ENCODE results near the gene PKHD1. TPM values are rescaled to one million over a fixed set of nuclear protein-coding genes. Genes with fewer than 3 reads are reported as not detected.

The PKHD1 gene
- polyA plus RNA-seq, 1 of the 3 experiments (the other 2 are of a cell fraction) = not detected

DNA sequence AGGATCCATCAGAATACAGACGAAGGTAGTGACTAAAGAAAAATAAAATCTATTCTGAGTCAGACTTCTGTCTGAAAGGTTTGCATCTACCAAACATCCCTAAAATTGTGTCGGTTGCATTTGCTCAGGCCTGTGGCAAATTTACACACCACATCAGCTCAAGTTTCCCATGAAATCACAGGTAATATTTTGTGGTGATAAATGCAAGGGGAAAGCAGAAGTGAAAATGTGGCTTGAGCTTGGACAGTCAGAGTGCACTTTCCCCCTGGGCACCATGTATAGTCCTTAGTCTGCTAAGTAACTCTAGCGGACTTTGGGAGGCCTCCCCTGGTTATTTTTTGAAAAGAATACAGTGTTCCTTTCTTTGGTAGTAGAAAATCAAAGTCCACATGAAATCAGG is 159.1 kb downstream of the PKHD1 start:
- H3K4me2 ChIP-seq = no peak overlapping the region
- H3K36me3 ChIP-seq (replicated peaks in 1 of 2; ENCODE audit: control insufficient read depth in 1 of 2, insufficient read depth in 2 of 2, low read length in 1 of 2) = no peaks in the 10 kb centered on the region
- no peaks in the 10 kb centered on the region for H3K79me2 ChIP-seq (ENCODE audit: insufficient read depth)
- H3K9ac ChIP-seq = no peak overlapping the region
- ChIA-PET CTCF (interaction anchor here (0.7 to 1.0 kb wide), 2 partner anchors 23 to 73 kb away, joined by 3 read pairs; no protein-coding TSS in a partner anchor), POLR2A (no interaction called here)
- no peaks in the 10 kb centered on the region for H4K20me1 ChIP-seq (ENCODE audit: insufficient read depth)
- TF ChIP-seq TCF12 (IDR thresholded peaks at IDR 0.05) (no peak), JUND (IDR thresholded peaks at IDR 0.05) (no peak), FOXJ3 (CRISPR knock-in tag; IDR thresholded peaks at IDR 0.05) (no peak)
- TF ChIP-seq, protein P1, sequence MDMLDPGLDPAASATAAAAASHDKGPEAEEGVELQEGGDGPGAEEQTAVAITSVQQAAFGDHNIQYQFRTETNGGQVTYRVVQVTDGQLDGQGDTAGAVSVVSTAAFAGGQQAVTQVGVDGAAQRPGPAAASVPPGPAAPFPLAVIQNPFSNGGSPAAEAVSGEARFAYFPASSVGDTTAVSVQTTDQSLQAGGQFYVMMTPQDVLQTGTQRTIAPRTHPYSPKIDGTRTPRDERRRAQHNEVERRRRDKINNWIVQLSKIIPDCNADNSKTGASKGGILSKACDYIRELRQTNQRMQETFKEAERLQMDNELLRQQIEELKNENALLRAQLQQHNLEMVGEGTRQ (IDR thresholded peaks at IDR 0.05; ENCODE audit: borderline replicate concordance, low read depth, low read length) = no peak
- TF ChIP-seq, protein P2, sequence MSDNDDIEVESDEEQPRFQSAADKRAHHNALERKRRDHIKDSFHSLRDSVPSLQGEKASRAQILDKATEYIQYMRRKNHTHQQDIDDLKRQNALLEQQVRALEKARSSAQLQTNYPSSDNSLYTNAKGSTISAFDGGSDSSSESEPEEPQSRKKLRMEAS (IDR thresholded peaks at IDR 0.05; ENCODE audit: low read depth) = no peak
- H2AFZ ChIP-seq (ENCODE audit: low read depth) = no peak overlapping the region
- H3K9me2 ChIP-seq = no peaks in the 10 kb centered on the region
- peaks cover 0 to 2% of the 10 kb centered on the region in 2 experiments; a peak in 1 of 4 replicates for H3K4me1 ChIP-seq (ENCODE audit: control insufficient read depth in 1 of 2, insufficient read depth in 2 of 2, low read depth in 1 of 2, low read length in 1 of 2)
- H3F3A ChIP-seq (replicated peaks; ENCODE audit: insufficient read depth) = no peaks in the 10 kb centered on the region
- H3K4me3 ChIP-seq (ENCODE audit: low read depth in 2 of 2, low read length in 1 of 2) = no peak overlapping the region
- DNase-seq = no peak
- WGBS (ENCODE audit: low lambda C conversion rate) = 31% methylated on average over 3 of the region's 3 CpGs
- H3K9me3 ChIP-seq = no peaks in the 10 kb centered on the region
- no peaks in the 10 kb centered on the region for H3K27me3 ChIP-seq (ENCODE audit: insufficient read depth)
- H3K27ac ChIP-seq (ENCODE audit: low read depth in 2 of 2, low read length in 1 of 2) = no peak overlapping the region

DNA sequence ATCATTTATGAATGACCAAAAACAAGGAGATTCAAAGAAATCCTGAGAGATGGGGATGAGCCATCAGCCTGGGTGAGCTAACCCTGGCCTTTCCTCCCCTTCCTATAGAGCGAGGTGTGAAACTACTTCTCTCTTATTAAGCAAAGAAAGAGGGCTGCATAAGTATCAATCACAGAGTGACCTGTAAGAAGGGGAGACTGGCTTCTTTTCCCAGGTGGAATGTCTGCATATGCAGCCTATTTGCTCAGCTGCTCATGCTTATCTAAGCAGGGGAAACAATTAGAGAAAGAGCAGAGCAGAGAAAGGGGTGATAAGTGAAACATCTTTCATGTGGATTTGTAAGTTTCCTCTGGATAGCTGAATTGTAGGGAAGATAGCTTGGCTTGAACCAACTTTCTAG is 160.0 kb downstream of the PKHD1 start:
- no peak overlapping the region for H2AFZ ChIP-seq (ENCODE audit: low read depth)
- no peaks in the 10 kb centered on the region for H4K20me1 ChIP-seq (ENCODE audit: insufficient read depth)
- no peak overlapping the region for H3K27ac ChIP-seq (ENCODE audit: low read depth in 2 of 2, low read length in 1 of 2)
- 8% methylated on average over 1 of the region's 1 CpG for WGBS (ENCODE audit: low lambda C conversion rate)
- no peaks in the 10 kb centered on the region for H3F3A ChIP-seq (replicated peaks; ENCODE audit: insufficient read depth)
- ChIA-PET POLR2A (interaction anchor here (0.6 kb wide), 1 partner anchor 10 kb away, joined by 3 read pairs; no protein-coding TSS in a partner anchor), CTCF (interaction anchor here (0.7 to 1.0 kb wide), 2 partner anchors 22 to 72 kb away, joined by 3 read pairs; no protein-coding TSS in a partner anchor)
- no peak for DNase-seq
- H3K9me2 ChIP-seq = no peaks in the 10 kb centered on the region
- peaks cover 0 to 2% of the 10 kb centered on the region in 2 experiments; a peak in 1 of 4 replicates for H3K4me1 ChIP-seq (ENCODE audit: control insufficient read depth in 1 of 2, insufficient read depth in 2 of 2, low read depth in 1 of 2, low read length in 1 of 2)
- no peak overlapping the region for H3K4me2 ChIP-seq
- H3K9ac ChIP-seq = no peak overlapping the region
- no peaks in the 10 kb centered on the region for H3K79me2 ChIP-seq (ENCODE audit: insufficient read depth)
- no peaks in the 10 kb centered on the region for H3K27me3 ChIP-seq (ENCODE audit: insufficient read depth)
- H3K36me3 ChIP-seq (replicated peaks in 1 of 2; ENCODE audit: control insufficient read depth in 1 of 2, insufficient read depth in 2 of 2, low read length in 1 of 2) = no peaks in the 10 kb centered on the region
- H3K9me3 ChIP-seq = no peaks in the 10 kb centered on the region
- H3K4me3 ChIP-seq (ENCODE audit: low read depth in 2 of 2, low read length in 1 of 2) = no peak overlapping the region
- TF ChIP-seq, protein P2 (IDR thresholded peaks at IDR 0.05; ENCODE audit: low read depth) = no peak
- TF ChIP-seq EZH2phosphoT487 (IDR thresholded peaks at IDR 0.05; ENCODE audit: borderline replicate concordance, low read depth) (no peak), MEF2A (IDR thresholded peaks at IDR 0.05; ENCODE audit: borderline replicate concordance, low read depth) (no peak), RAD21 (IDR thresholded peaks at IDR 0.05; ENCODE audit: low read length) (no peak), NRF1 (IDR thresholded peaks at IDR 0.05; ENCODE audit: low read depth, low read length) (no peak), FOXJ3 (CRISPR knock-in tag; IDR thresholded peaks at IDR 0.05) (no peak), GABPA (IDR thresholded peaks at IDR 0.05; ENCODE audit: low read depth) (no peak)

DNA sequence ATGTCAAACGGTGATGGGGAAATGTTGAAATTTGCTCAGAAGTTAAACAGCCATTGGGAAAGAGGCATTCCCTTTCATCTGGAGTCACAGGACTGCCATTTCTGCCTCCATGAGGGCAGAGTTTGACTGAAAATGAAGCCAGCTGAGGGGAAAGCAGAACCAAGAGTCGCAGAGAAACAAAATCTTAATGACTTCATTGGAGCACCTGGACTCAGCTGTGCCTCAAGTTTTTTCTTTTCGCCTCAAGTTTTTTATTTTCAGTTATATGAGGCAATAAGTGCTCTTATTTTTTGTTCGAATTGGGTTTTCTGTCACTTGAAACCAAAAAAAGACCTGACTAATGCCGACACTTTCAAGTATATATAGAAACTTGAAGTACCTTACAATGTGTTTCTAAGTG is 161.3 kb downstream of the PKHD1 start:
- no peaks in the 10 kb centered on the region for H4K20me1 ChIP-seq (ENCODE audit: insufficient read depth)
- H3F3A ChIP-seq (replicated peaks; ENCODE audit: insufficient read depth) = no peaks in the 10 kb centered on the region
- no peaks in the 10 kb centered on the region for H3K36me3 ChIP-seq (replicated peaks in 1 of 2; ENCODE audit: control insufficient read depth in 1 of 2, insufficient read depth in 2 of 2, low read length in 1 of 2)
- H3K4me3 ChIP-seq (ENCODE audit: low read depth in 2 of 2, low read length in 1 of 2) = no peak overlapping the region
- H3K4me2 ChIP-seq = no peak overlapping the region
- DNase-seq = no peak
- 19% methylated on average over 5 of the region's 5 CpGs for WGBS (ENCODE audit: low lambda C conversion rate)
- H3K27me3 ChIP-seq (ENCODE audit: insufficient read depth) = no peaks in the 10 kb centered on the region
- H3K79me2 ChIP-seq (ENCODE audit: insufficient read depth) = no peaks in the 10 kb centered on the region
- no peaks in the 10 kb centered on the region for H3K9me3 ChIP-seq
- H3K9ac ChIP-seq = no peak overlapping the region
- H3K9me2 ChIP-seq = no peaks in the 10 kb centered on the region
- ChIA-PET POLR2A (no interaction called here), CTCF (interaction anchor here (0.7 to 1.0 kb wide), 2 partner anchors 8 to 71 kb away, joined by 3 read pairs; no protein-coding TSS in a partner anchor)
- H3K27ac ChIP-seq (ENCODE audit: low read depth in 2 of 2, low read length in 1 of 2) = no peak overlapping the region
- H2AFZ ChIP-seq (ENCODE audit: low read depth) = no peak overlapping the region
- peaks cover 0 to 2% of the 10 kb centered on the region in 2 experiments; a peak in 1 of 4 replicates for H3K4me1 ChIP-seq (ENCODE audit: control insufficient read depth in 1 of 2, insufficient read depth in 2 of 2, low read depth in 1 of 2, low read length in 1 of 2)
- no peak for TF ChIP-seq GABPA (IDR thresholded peaks at IDR 0.05; ENCODE audit: low read depth)
- no peak for TF ChIP-seq MXI1 (IDR thresholded peaks at IDR 0.05; ENCODE audit: low read depth, low read length)
- no peak for TF ChIP-seq TEAD4 (IDR thresholded peaks at IDR 0.05; ENCODE audit: borderline replicate concordance, insufficient read depth)
- TF ChIP-seq, protein P3, sequence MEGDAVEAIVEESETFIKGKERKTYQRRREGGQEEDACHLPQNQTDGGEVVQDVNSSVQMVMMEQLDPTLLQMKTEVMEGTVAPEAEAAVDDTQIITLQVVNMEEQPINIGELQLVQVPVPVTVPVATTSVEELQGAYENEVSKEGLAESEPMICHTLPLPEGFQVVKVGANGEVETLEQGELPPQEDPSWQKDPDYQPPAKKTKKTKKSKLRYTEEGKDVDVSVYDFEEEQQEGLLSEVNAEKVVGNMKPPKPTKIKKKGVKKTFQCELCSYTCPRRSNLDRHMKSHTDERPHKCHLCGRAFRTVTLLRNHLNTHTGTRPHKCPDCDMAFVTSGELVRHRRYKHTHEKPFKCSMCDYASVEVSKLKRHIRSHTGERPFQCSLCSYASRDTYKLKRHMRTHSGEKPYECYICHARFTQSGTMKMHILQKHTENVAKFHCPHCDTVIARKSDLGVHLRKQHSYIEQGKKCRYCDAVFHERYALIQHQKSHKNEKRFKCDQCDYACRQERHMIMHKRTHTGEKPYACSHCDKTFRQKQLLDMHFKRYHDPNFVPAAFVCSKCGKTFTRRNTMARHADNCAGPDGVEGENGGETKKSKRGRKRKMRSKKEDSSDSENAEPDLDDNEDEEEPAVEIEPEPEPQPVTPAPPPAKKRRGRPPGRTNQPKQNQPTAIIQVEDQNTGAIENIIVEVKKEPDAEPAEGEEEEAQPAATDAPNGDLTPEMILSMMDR (IDR thresholded peaks at IDR 0.05) = no peak
- no peak for TF ChIP-seq MEF2A (IDR thresholded peaks at IDR 0.05; ENCODE audit: borderline replicate concordance, low read depth)
- no peak for TF ChIP-seq TAF1 (IDR thresholded peaks at IDR 0.05; ENCODE audit: borderline replicate concordance, low read depth, low read length)
- TF ChIP-seq FOXM1 (IDR thresholded peaks at IDR 0.05; ENCODE audit: low read depth) = no peak
- no peak for TF ChIP-seq TCF12 (IDR thresholded peaks at IDR 0.05)
- TF ChIP-seq, protein P4, sequence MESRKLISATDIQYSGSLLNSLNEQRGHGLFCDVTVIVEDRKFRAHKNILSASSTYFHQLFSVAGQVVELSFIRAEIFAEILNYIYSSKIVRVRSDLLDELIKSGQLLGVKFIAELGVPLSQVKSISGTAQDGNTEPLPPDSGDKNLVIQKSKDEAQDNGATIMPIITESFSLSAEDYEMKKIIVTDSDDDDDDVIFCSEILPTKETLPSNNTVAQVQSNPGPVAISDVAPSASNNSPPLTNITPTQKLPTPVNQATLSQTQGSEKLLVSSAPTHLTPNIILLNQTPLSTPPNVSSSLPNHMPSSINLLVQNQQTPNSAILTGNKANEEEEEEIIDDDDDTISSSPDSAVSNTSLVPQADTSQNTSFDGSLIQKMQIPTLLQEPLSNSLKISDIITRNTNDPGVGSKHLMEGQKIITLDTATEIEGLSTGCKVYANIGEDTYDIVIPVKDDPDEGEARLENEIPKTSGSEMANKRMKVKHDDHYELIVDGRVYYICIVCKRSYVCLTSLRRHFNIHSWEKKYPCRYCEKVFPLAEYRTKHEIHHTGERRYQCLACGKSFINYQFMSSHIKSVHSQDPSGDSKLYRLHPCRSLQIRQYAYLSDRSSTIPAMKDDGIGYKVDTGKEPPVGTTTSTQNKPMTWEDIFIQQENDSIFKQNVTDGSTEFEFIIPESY (IDR thresholded peaks at IDR 0.05; ENCODE audit: borderline replicate concordance, low read depth) = no peak
- TF ChIP-seq EP300 (IDR thresholded peaks at IDR 0.05; ENCODE audit: borderline replicate concordance in 1 of 2, low read depth in 1 of 2, low read length in 1 of 2) = no peak

All from SK-N-SH (cell line).